IPS-NIHi11 (cell line): ENCODE data around the gene BABAM2.
A peak's percentile ranks its signal among the peaks of the same experiment; 100 is the strongest.

Source experiments
- DNase-seq: peaks from one replicate; pipeline ENCODE4 v3.0.0; 2012; ENCODE audit warnings: mixed read lengths, low spot score

The BABAM2 gene

DNA sequence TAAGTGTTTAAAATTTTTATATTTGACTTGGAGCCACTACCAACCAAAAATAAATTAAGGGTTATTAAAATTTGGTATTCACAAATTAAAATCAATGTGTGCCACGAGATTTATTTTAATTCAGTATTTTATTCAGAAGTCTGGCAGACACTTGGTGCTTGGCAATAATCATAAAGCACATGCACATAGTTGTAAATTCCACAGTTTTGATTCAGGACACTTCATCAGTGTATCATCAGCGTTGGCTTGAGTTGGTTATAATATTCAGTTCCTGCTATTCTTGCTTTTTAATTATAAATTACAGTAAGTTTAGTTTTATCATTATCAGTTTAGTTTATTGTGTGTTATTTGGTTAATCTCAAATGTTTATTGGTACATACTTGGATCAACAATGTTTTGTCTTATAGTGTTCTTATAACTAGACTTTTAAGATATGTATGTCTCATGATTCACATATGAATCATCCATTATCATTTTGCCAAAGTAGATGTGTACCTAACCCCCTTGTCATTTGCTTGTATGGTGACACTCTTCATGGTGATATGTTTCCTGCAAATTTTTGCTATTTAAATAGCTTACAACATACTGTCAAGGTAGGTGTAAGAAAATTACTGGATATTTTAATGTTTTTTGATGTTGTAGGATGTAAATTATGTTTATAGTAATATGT, 237.9 kb downstream of the BABAM2 start:
- DNase-seq, result no peak

GRCh38 chr2:28129955-28130695, 239.6 kb downstream of the BABAM2 start:
- no peak for DNase-seq

DNA sequence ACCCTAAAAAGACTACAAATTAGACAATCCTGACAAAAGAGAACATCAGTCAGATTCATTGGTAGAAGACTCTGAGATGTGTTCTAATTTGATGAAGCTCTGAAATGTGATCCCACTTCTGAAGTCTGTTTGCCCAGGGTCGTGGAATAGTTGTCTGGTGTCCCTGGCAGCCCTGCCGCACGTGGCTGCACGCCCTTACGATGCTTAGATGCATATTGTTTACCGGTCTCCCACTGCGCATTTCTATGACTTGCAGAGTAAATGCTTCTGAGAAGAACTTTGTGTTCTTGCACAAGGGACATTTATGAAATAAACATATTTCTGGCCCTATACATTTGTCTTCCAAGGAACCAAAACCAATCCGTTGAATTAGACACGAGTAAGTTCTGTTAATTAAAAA, 243.2 kb downstream of the BABAM2 start:
- no peak for DNase-seq

GRCh38 chr2:28134262-28134812, 243.8 kb downstream of the BABAM2 start:
- no peak for DNase-seq

GRCh38 chr2:28134857-28135256, 244.3 kb downstream of the BABAM2 start:
- no peak for DNase-seq

- no peak for DNase-seq
These were observed 244.8 kb downstream of the BABAM2 start for GRCh38 chr2:28135324-28135723.

- no peak for DNase-seq
These were observed 245.3 kb downstream of the BABAM2 start for GRCh38 chr2:28135799-28136198.

DNA sequence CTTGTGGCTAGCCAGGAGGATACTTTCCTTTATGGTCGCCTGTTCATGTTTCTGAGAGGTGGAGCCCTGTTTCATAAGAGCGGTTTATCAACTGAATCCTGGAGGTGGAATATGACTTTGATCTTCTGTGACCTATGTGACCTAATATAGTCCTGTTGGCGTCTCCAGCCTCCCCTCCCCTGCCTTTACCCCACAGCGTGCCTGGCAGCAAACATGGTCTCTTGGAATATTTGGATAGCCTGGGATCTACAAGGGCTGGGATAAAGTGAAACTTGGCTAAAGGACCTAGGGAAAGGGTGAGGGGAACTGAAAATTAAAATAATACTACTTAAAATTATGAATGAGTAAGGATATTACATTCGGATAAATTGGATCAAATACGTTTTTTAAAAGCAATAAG, 246.0 kb downstream of the BABAM2 start:
- no peak for DNase-seq

DNA sequence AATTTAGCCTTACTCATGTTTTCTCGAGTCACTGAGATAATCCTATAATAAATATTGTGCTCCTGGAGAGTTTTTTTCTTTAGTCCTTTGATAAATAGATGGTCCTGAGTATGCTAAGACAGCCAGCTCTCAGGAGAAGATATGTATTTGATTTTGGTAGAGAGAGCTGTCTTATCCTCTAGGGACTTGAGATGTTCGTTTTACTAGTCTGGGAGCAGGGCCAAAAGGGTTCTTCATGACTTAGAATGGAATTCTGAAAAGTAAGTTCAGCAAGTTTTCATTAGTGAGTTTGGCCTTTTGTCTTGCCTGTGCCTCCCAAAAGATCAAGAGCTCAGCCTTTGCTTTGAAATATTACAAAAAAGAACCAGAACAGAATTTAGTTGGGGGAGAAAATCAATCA, 246.7 kb downstream of the BABAM2 start:
- no peak for DNase-seq

GRCh38 chr2:28142386-28142785, 251.9 kb downstream of the BABAM2 start:
- DNase-seq, result no peak

GRCh38 chr2:28148000-28148399, 257.5 kb downstream of the BABAM2 start:
- DNase-seq, result no peak

DNA sequence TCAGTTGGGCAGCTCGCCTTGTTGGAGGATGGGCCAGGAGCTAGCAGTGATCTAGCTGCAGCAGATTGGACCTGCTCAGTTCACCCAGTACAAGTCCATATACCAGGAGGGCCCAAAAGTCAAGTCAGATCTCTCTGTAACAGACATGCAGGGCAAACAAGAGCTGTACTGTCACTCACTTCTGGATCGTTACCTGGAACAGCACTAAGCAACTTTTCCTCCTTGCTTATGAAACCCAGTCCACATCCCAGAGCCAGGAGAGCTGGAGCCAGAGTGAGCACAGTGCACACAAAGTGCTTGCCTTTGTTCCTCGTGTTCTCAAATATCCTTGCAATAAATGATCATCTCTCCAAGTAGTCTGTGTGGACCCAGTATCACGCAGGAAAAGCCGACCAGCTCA, 258.0 kb downstream of the BABAM2 start:
- DNase-seq, result no peak

DNA sequence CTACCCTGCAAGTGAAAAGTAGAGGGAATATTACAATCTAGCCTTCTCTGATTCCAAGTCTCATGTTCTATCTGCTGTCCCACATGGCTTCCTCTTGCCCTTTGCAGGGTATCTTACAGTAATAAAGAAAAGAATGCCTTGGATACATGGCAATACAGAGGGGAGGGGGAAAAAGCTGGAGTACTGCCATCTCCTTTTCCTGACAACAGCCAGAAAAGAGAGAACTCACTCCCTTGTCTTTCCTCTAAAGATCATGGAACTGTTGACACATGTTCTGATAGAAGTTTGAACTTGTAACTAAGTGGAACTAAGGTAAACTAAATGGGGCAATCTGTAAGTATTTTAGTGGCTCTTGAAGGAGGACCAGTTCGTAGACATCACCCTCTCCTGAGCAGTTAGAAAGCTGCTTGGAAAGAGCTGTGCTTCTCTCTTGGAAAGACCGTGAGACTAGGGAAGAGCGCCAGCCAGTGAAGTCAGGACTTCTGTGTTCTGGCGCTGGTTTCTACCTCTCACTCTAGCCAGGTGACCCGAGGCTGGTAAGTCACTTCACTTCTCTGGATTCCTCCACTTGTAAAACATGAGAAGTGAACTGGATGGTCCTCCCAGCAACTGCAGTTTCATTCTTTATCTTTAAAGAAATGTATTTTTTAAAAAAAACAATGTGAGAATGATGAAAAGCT, 259.8 kb downstream of the BABAM2 start:
- no peak for DNase-seq

DNA sequence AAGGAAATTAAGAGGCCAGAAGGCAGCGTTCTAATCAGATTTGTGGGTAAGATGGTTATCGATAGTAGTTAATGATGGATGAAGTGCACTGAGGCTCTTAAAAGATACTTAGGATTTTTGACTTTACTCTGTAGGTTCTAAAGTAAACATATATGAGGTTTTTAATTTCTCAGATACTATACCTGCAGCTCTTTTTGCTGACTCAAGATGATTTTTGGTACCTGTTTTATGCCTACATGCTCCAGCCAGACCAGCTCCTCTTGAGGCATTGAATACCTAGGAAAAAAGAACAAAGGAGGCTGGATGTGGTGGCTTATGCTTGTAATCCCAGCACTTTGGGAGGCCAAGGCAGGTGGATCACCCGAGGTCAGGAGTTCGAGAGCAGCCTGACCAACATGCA, 260.5 kb downstream of the BABAM2 start:
- DNase-seq, result no peak

DNA sequence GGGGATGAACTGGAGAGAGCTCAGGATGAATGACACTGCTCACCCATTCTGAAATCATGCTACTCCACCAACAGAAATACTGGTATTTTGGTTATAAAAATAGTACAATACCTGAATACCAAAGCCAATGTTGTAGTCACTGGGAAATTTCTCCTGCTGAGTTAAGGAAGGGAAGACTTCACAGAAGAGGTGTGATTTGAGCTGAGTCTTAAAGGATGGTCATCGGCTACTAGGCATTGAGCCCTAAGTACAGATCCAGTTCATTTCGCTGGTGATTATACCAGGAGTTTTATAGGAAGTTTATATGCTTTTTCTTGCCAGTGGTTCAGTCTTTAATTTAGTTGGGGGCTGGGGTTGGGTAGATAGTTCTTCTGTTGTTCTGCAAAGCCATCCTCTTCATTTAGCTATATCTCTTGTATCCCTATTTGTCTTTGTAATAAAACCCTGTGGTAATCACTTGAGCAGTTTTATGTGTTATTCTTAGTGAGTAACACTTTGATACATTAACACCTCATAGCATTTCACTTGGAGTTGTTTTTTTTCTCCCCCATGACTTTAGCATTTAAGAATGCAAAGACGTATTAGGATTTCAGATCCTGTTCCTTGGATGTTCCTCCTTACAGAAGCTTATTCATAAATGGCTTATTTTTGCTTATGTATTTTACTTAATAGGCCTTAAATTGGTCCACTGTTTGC, 262.2 kb downstream of the BABAM2 start:
- no peak for DNase-seq

GRCh38 chr2:28153851-28154250, 263.3 kb downstream of the BABAM2 start:
- DNase-seq, result no peak

DNA sequence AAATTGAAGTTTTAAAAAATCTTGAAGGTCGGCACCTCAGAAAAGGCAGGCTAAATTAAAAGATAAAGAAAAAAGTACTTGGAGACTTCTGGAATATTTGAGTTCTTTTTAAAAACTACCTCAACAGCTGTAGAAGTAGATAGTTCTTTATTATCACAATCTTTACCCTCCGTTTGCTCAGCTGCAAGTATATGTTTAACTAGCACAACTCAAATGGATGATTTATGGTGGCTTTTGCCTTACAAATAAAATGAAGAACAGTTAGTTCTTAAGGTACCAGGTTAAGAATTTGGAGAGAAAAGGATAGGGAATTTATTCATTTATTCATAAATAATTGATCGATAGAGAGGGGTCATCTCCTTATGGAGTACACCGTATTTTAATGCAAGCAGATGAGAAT, 264.6 kb downstream of the BABAM2 start:
- DNase-seq, result no peak

DNA sequence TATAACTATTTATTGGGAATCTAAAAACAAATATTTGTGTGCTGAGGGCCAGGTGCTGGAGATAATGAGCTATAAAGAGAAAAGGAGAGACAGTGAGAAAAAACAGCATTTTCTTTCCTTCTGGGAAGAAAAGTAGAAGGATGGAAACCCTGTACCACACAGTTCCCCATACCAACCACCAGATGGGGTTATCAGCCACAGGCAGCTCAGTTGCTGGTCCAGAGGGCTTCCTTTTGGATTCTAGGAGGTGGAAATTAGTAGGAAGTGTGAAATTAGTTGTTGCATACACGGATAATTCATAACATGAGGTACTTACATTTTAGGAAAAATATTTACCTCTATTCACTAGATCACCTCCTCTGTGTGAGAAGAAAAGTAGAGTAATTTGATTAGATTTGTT, 265.1 kb downstream of the BABAM2 start:
- DNase-seq, result peak; percentile 49

DNA sequence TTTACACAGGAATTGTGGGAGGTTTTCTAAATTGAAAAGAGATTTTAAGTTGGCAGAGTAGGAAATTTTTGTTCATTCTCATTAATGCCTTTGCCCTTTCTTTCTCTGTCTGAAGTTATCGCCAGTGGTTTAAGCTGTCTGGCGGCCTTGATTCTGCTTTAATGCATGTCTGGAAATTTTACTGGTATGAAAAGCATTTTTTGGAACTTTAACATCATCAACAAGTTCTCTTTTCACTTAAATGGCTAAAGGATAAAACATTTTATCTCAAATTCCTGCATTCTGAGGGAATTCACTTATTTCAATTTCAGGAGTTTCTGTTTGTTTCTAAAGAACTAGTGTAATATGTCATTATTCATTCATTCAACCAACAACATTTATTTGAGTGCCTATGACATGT, 268.3 kb downstream of the BABAM2 start:
- no peak for DNase-seq

- no peak for DNase-seq
These were observed 270.5 kb downstream of the BABAM2 start for GRCh38 chr2:28160986-28161425.

GRCh38 chr2:28161466-28161865, 270.9 kb downstream of the BABAM2 start:
- DNase-seq, result no peak

- DNase-seq, result no peak
These were observed 272.0 kb downstream of the BABAM2 start for GRCh38 chr2:28162564-28162963.
